ENCODE measurements around the gene CCDC102A. TPM values are rescaled to one million over a fixed set of nuclear protein-coding genes. Genes with fewer than 3 reads are reported as not detected.
A peak's percentile ranks its signal among the peaks of the same experiment; 100 is the strongest.

The CCDC102A gene
- total and polyA plus RNA-seq, 10 of the 15 experiments (the other 5 are each of a cell fraction or from before 2014, with no cell fraction given), result 0.03 to 5.9 (median 2.4) TPM

DNA sequence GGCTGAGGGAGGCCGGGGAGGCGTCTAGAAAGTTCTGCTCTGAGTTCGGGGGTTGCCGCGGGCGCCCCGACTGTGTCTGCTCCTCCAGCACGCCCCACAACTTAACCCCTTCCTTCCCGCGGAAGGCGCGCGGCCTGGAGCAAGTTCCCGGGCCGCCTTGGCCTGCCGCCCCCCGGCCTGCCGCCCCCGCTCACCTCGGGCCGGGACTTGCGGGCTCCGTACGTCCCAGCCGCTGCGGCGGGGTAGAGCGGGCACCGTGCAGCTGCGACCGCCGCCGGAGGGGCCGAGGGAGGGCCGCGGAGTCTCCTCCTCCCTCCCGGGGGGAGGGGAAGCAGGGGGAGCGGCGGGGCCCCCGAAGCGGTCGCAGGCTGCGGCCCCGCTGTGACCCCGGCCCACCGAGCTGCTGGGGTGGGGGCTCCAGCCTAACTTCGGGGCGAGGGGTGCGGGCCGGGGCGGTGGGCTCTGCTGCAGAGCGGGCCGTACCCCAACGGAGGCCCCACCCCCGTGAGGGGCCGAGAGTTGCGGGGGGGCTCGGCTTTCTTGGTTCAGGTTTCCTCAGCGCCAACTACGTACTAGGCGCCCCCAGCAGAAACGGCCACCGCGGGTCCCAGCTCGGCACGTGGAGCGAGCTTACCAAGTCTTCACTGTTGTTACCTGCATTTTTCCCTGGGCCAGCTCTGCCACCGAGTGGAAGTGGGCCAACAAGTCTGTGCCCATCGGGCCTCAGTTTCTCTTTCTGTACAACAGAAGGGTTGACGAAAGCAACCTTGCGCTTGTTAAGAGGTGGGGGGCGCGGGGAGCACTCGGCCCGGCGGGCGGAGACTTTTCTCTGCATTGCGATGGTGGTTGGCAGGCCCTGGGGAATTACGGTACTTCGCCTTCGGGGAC is at the start of gene CCDC102A (continued):
- TF ChIP-seq, protein P1, sequence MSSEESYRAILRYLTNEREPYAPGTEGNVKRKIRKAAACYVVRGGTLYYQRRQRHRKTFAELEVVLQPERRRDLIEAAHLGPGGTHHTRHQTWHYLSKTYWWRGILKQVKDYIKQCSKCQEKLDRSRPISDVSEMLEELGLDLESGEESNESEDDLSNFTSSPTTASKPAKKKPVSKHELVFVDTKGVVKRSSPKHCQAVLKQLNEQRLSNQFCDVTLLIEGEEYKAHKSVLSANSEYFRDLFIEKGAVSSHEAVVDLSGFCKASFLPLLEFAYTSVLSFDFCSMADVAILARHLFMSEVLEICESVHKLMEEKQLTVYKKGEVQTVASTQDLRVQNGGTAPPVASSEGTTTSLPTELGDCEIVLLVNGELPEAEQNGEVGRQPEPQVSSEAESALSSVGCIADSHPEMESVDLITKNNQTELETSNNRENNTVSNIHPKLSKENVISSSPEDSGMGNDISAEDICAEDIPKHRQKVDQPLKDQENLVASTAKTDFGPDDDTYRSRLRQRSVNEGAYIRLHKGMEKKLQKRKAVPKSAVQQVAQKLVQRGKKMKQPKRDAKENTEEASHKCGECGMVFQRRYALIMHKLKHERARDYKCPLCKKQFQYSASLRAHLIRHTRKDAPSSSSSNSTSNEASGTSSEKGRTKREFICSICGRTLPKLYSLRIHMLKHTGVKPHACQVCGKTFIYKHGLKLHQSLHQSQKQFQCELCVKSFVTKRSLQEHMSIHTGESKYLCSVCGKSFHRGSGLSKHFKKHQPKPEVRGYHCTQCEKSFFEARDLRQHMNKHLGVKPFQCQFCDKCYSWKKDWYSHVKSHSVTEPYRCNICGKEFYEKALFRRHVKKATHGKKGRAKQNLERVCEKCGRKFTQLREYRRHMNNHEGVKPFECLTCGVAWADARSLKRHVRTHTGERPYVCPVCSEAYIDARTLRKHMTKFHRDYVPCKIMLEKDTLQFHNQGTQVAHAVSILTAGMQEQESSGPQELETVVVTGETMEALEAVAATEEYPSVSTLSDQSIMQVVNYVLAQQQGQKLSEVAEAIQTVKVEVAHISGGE (CRISPR knock-in tag; IDR thresholded peaks at IDR 0.05), result no peak
- peak; percentile 46 to 80; a peak in 3 of 4 replicates for TF ChIP-seq BHLHE40 (IDR thresholded peaks at IDR 0.05; ENCODE audit: borderline replicate concordance in 1 of 2, low read depth in 2 of 2, low read length in 1 of 2)
- no peak for TF ChIP-seq STAT3 (IDR thresholded peaks at IDR 0.05; ENCODE audit: low read depth, low read length)
- no peak for TF ChIP-seq USF2 (IDR thresholded peaks at IDR 0.05; ENCODE audit: borderline replicate concordance, low read depth, low read length)
- TF ChIP-seq TBL1XR1 (IDR thresholded peaks at IDR 0.05; ENCODE audit: low read depth, low read length), result no peak; the same call in 1 of the 2 replicates
- 0 out of 2 replicates have a peak, but pooled peaks have one; percentile 64 for TF ChIP-seq ZNF217 (IDR thresholded peaks at IDR 0.05)
- no peak for TF ChIP-seq E2F8 (IDR thresholded peaks at IDR 0.05; ENCODE audit: low read depth, partially characterized antibody)
- no peak for TF ChIP-seq IRF3 (IDR thresholded peaks at IDR 0.05)
- peak; percentile 79 for TF ChIP-seq RELB (IDR thresholded peaks at IDR 0.05; ENCODE audit: low read depth)
- TF ChIP-seq TCF12 (IDR thresholded peaks at IDR 0.05; ENCODE audit: low read depth, low read length), result no peak
- TF ChIP-seq ETV6 (conservative IDR thresholded peaks at IDR 0.05 in 1 of 2, IDR thresholded peaks at IDR 0.05 in 1 of 2; ENCODE audit: borderline replicate concordance in 1 of 2, low read depth in 1 of 2), result no peak
- no peak for TF ChIP-seq SIN3A (IDR thresholded peaks at IDR 0.05; ENCODE audit: low read depth, low read length)
- TF ChIP-seq BACH1 (IDR thresholded peaks at IDR 0.05; ENCODE audit: borderline replicate concordance), result peak; percentile 66
- TF ChIP-seq NFYA (IDR thresholded peaks at IDR 0.05; ENCODE audit: borderline replicate concordance, low read depth, low read length), result no peak
- TF ChIP-seq PML (IDR thresholded peaks at IDR 0.05; ENCODE audit: low read length), result no peak
- no peak for TF ChIP-seq SIX5 (IDR thresholded peaks at IDR 0.05; ENCODE audit: low read depth, low read length, severe bottlenecking)
- TF ChIP-seq, protein P2, sequence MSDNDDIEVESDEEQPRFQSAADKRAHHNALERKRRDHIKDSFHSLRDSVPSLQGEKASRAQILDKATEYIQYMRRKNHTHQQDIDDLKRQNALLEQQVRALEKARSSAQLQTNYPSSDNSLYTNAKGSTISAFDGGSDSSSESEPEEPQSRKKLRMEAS (IDR thresholded peaks at IDR 0.05; ENCODE audit: low read depth, low read length), result 0 out of 2 replicates have a peak, but pooled peaks have one; percentile 42
- no peak for TF ChIP-seq SREBF2 (IDR thresholded peaks at IDR 0.05; ENCODE audit: low read length)

All from GM12878 (cell line).